ENCODE results near the gene EEF1E1. TPM values are rescaled to one million over a fixed set of nuclear protein-coding genes. Genes with fewer than 3 reads are reported as not detected.
A peak's percentile ranks its signal among the peaks of the same experiment; 100 is the strongest.

The EEF1E1 gene
- 28.6 and 50.9 TPM in 2 replicates for total RNA-seq (2021)
- Bru-seq, nascent RNA = percentile 90 among the genes with signal in this experiment
- BruChase-seq, experiment 1, labeled RNA remaining after a 2-hour chase = percentile 95 among the genes with signal in this experiment
- BruChase-seq, experiment 2, labeled RNA remaining after a 6-hour chase = percentile 98 among the genes with signal in this experiment
- long read RNA-seq, transcript EEF1E1-205 (3 exons, 654 nt) = minor isoform, 9 of 148 reads
- long read RNA-seq, transcript EEF1E1-201 (4 exons, 1,077 nt) = major isoform, 102 of 148 reads
- long read RNA-seq, partial matches to known transcripts = 27 of 148 reads
- long read RNA-seq, other reads (novel, unspliced or antisense) = 9 of 148 reads

GRCh38 chr6:8102122-8102958 is at the start of gene EEF1E1:
Gene EEF1E1 (minus strand): TSS chr6:8102548. CDS start chr6:8102521, 27 bp downstream.
- H4K20me1 ChIP-seq (ENCODE audit: insufficient read depth) = no peaks in the 10 kb centered on the region
- no TSS peak for BruUV-seq (replicated peaks)
- peaks cover 22% of the 10 kb centered on the region for H3K4me1 ChIP-seq (replicated peaks; ENCODE audit: insufficient read depth)
- TF ChIP-seq CTCF (conservative IDR thresholded peaks at IDR 0.05) (no peak), EZH2 (IDR thresholded peaks at IDR 0.05; ENCODE audit: low read depth) (no peak)
- peaks cover 45% of the 10 kb centered on the region for H3K79me2 ChIP-seq (ENCODE audit: low read depth)
- peak within 1 kb of the TSS; percentile 76 for H3K27ac ChIP-seq
- H3K36me3 ChIP-seq (ENCODE audit: low read depth) = peaks cover 4% of the 10 kb centered on the region; the same call in 1 of the 2 replicates
- intact Hi-C loops (cut with micrococcal nuclease; ENCODE audit: unreplicated experiment) = loop anchor here (1.0 to 2.0 kb wide), 2 partner anchors 19 to 38 kb away; partner anchors contain the start of gene BLOC1S5
- no peaks in the 10 kb centered on the region for H3K9me2 ChIP-seq (ENCODE audit: insufficient read depth)
- no peaks in the 10 kb centered on the region for H3K9me3 ChIP-seq (ENCODE audit: insufficient read depth, low read depth)
- CTCF ChIA-PET = interaction anchor here (0.6 to 1.5 kb wide), 6 partner anchors 17 to 1265 kb away, joined by 3 to 10 read pairs (median 4); partner anchors contain the start of gene BLOC1S5
- DNase-seq = peak; percentile 85 to 92
- POLR2A ChIA-PET (ENCODE audit: unreplicated experiment) = interaction anchor here (0.5 to 1.1 kb wide), 8 partner anchors 17 to 1409 kb away, joined by 3 to 15 read pairs (median 6); partner anchors contain the start of genes BLOC1S5 and SNRNP48
- peak within 1 kb of the TSS; percentile 82 for H3K4me2 ChIP-seq
- H3F3A ChIP-seq (ENCODE audit: insufficient read depth, low read depth) = peaks cover 13% of the 10 kb centered on the region
- peak within 1 kb of the TSS; percentile 80 for H2AFZ ChIP-seq
- peak within 1 kb of the TSS; percentile 83 for H3K4me3 ChIP-seq
- no peaks in the 10 kb centered on the region for H3K27me3 ChIP-seq (ENCODE audit: insufficient read depth, low read depth)

- H3K27ac ChIP-seq = no peak overlapping the region
- no peaks in the 10 kb centered on the region for H3K9me2 ChIP-seq (ENCODE audit: insufficient read depth)
- CTCF ChIA-PET = interaction anchor here (0.6 kb wide), 1 partner anchor 58 kb away, joined by 4 read pairs; no protein-coding TSS in a partner anchor
- POLR2A ChIA-PET (ENCODE audit: unreplicated experiment) = no interaction called here
- no peaks in the 10 kb centered on the region for H3K36me3 ChIP-seq (ENCODE audit: low read depth)
- no peak for TF ChIP-seq EZH2 (IDR thresholded peaks at IDR 0.05; ENCODE audit: low read depth)
- no peak for TF ChIP-seq CTCF (conservative IDR thresholded peaks at IDR 0.05)
- H3K4me3 ChIP-seq = no peak overlapping the region
- H3K27me3 ChIP-seq (ENCODE audit: insufficient read depth, low read depth) = no peaks in the 10 kb centered on the region
- H3F3A ChIP-seq (ENCODE audit: insufficient read depth, low read depth) = no peaks in the 10 kb centered on the region
- intact Hi-C loops (cut with micrococcal nuclease; ENCODE audit: unreplicated experiment) = no loop called here
- no peaks in the 10 kb centered on the region for H3K9me3 ChIP-seq (ENCODE audit: insufficient read depth, low read depth)
- no peak overlapping the region for H2AFZ ChIP-seq
- H3K79me2 ChIP-seq (ENCODE audit: low read depth) = no peaks in the 10 kb centered on the region
- no TSS peak for BruUV-seq (replicated peaks)
- DNase-seq = no peak
- no peaks in the 10 kb centered on the region for H3K4me1 ChIP-seq (replicated peaks; ENCODE audit: insufficient read depth)
- no peaks in the 10 kb centered on the region for H4K20me1 ChIP-seq (ENCODE audit: insufficient read depth)
- no peak overlapping the region for H3K4me2 ChIP-seq
Observed at GRCh38 chr6:8149350-8149749, 47.0 kb upstream of the EEF1E1 start.

- Histone ChIP-seq H3K79me2 (ENCODE audit: low read depth) (no peaks in the 10 kb centered on the region), H3K27me3 (ENCODE audit: insufficient read depth, low read depth) (no peaks in the 10 kb centered on the region), H3K9me2 (ENCODE audit: insufficient read depth) (no peaks in the 10 kb centered on the region), H3K9me3 (ENCODE audit: insufficient read depth, low read depth) (no peaks in the 10 kb centered on the region), H2AFZ (no peak overlapping the region), H3F3A (ENCODE audit: insufficient read depth, low read depth) (no peaks in the 10 kb centered on the region), H3K36me3 (ENCODE audit: low read depth) (no peaks in the 10 kb centered on the region), H3K4me1 (replicated peaks; ENCODE audit: insufficient read depth) (no peaks in the 10 kb centered on the region), H3K27ac (no peak overlapping the region), H3K4me3 (no peak overlapping the region), H3K4me2 (no peak overlapping the region), H4K20me1 (ENCODE audit: insufficient read depth) (no peaks in the 10 kb centered on the region)
- TF ChIP-seq EZH2 (IDR thresholded peaks at IDR 0.05; ENCODE audit: low read depth) (no peak), CTCF (conservative IDR thresholded peaks at IDR 0.05) (no peak)
- ChIA-PET CTCF (no interaction called here), POLR2A (ENCODE audit: unreplicated experiment) (no interaction called here)
- intact Hi-C loops (cut with micrococcal nuclease; ENCODE audit: unreplicated experiment) = no loop called here
- DNase-seq = no peak
- BruUV-seq (replicated peaks) = no TSS peak
Observed at GRCh38 chr6:8143945-8144344, 41.6 kb upstream of the EEF1E1 start.

All from PC-9 (cell line).